Gastroesophageal sphincter (tissue), 3 donors: ENCODE measurements around the gene ARHGAP18.

Experiments
- CTCF ChIP-seq, 4 experiments: fragments of 200-600 bp in 2 of 4; fragments of 450-650 bp in 2 of 4; sonication (generic) in 1 of 4; IDR thresholded peaks; one replicate each; pipeline ENCODE4 v1.5.1; 2017 to 2019; ENCODE audit warnings: antibody characterized with exemption in 4 of 4, mild to moderate bottlenecking in 2 of 4, moderate library complexity in 2 of 4
- EP300 ChIP-seq: sonication (generic); formaldehyde crosslinking; IDR thresholded peaks from one replicate; pipeline ENCODE4 v1.6.1; 2017; ENCODE audit warnings: antibody characterized with exemption, mild to moderate bottlenecking
- POLR2A ChIP-seq, 2 donors: fragments of 450-650 bp; IDR thresholded peaks; one replicate each; pipeline ENCODE4 v1.6.1; 2017; ENCODE audit warnings: antibody characterized with exemption in 2 of 2, mild to moderate bottlenecking in 2 of 2, moderate library complexity in 1 of 2
- POLR2AphosphoS5 ChIP-seq: sonication (generic); formaldehyde crosslinking; IDR thresholded peaks from one replicate; pipeline ENCODE4 v1.6.1; 2017; ENCODE audit warnings: antibody characterized with exemption

GRCh38 chr6:129731428-129731827, 21.5 kb upstream of the ARHGAP18 start:
- TF ChIP-seq CTCF (IDR thresholded peaks at IDR 0.05) (no peak), POLR2A (IDR thresholded peaks at IDR 0.05) (no peak), EP300 (no peak), POLR2AphosphoS5 (no peak)
